Measurements from ENCODE around the gene SCYL1.

The SCYL1 gene

DNA sequence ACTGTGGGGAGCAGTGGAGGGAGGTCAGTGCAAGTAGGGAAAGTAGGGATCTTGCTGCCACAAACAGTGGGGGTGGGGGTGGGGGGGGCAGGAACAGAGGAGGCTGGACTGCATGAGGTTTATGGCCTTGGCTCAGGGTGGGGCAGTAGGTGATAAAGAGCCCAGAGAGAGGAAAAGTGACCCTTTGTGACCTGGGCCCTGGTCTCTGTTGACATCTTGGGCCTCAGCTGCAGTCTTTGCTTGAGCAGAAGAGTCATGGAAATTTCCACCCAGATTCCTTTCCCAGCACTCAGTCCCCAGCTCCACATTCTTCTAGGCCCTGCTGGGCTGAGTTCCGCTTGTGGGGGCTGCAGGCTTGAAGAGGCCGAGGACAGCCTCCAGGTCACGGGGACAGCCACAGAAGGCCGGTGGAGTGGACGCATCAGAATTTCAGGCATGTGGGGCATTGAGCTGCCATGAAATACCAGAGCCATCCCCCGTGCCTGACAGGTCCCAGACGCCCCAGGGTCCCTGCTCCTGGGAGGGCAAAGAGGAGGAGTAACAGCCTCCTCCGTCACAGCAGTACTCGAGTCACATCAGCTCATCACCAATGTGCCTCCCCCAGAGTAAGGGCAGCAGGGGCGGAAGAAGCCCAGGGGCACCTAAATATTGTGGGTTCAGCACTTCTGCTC is 35.7 kb upstream of the SCYL1 start:
- no peak overlapping the region for H3K4me3 ChIP-seq (replicated peaks; ENCODE audit: low read depth, low read length)
- TF ChIP-seq, protein P1, sequence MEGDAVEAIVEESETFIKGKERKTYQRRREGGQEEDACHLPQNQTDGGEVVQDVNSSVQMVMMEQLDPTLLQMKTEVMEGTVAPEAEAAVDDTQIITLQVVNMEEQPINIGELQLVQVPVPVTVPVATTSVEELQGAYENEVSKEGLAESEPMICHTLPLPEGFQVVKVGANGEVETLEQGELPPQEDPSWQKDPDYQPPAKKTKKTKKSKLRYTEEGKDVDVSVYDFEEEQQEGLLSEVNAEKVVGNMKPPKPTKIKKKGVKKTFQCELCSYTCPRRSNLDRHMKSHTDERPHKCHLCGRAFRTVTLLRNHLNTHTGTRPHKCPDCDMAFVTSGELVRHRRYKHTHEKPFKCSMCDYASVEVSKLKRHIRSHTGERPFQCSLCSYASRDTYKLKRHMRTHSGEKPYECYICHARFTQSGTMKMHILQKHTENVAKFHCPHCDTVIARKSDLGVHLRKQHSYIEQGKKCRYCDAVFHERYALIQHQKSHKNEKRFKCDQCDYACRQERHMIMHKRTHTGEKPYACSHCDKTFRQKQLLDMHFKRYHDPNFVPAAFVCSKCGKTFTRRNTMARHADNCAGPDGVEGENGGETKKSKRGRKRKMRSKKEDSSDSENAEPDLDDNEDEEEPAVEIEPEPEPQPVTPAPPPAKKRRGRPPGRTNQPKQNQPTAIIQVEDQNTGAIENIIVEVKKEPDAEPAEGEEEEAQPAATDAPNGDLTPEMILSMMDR (IDR thresholded peaks at IDR 0.05; ENCODE audit: low read depth, low read length, missing control alignments), result no peak
- no peak for DNase-seq (ENCODE audit: extremely low read depth, low read depth)

DNA sequence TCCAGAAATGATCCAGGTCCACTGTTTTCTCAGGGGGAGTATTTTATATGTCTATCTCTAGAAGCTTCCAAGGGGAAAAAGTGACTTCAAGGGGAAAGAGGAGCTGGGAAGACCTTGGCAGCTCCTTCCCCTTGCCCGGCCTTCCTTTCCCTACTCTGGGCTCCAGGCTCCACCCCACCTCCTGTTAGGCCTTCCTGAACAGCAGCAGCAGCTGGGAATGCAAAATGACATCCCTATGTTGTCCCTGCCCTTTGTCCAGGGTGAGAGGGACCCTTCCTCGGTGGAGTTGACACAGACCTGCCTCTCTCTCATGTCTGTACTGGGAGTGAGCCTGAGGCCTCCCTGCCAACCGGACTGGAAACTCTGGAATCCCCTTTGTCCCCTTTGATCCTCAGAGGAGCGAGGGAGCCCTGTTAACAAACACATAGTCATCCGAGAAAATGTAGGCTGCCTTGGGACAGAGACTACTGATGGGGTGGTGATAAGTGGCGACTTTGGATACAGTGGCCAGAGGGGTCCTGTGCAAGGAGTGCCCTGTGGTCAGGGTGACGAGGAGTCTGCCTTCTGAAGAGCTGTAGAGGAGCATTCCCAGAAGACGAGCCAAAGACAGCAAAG is 35.1 kb upstream of the SCYL1 start:
- no peak overlapping the region for H3K4me3 ChIP-seq (replicated peaks; ENCODE audit: low read depth, low read length)
- TF ChIP-seq, protein P1 (IDR thresholded peaks at IDR 0.05; ENCODE audit: low read depth, low read length, missing control alignments), result no peak

DNA sequence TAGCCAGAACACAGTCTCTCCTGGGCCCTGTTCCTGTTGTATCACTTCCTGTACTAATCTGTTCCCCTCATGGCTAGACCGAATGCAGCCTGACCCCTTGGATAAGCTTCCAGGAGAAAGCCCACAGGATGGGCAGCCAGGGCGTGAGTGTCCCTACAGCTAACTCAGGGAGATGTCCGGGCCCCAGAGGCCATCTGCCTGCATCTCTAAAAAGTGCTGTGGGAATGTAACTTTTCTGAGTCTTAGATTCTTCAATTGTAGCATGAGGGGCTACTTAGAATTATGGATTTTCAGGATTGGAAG is 33.8 kb upstream of the SCYL1 start:
- TF ChIP-seq, protein P1 (IDR thresholded peaks at IDR 0.05; ENCODE audit: low read depth, low read length, missing control alignments), result no peak
- H3K4me3 ChIP-seq (replicated peaks; ENCODE audit: low read depth, low read length), result no peak overlapping the region
- DNase-seq (ENCODE audit: extremely low read depth, low read depth), result no peak

More for the DNA sequence above, 35.1 kb upstream of the SCYL1 start:
- DNase-seq (ENCODE audit: extremely low read depth, low read depth), result no peak

DNA sequence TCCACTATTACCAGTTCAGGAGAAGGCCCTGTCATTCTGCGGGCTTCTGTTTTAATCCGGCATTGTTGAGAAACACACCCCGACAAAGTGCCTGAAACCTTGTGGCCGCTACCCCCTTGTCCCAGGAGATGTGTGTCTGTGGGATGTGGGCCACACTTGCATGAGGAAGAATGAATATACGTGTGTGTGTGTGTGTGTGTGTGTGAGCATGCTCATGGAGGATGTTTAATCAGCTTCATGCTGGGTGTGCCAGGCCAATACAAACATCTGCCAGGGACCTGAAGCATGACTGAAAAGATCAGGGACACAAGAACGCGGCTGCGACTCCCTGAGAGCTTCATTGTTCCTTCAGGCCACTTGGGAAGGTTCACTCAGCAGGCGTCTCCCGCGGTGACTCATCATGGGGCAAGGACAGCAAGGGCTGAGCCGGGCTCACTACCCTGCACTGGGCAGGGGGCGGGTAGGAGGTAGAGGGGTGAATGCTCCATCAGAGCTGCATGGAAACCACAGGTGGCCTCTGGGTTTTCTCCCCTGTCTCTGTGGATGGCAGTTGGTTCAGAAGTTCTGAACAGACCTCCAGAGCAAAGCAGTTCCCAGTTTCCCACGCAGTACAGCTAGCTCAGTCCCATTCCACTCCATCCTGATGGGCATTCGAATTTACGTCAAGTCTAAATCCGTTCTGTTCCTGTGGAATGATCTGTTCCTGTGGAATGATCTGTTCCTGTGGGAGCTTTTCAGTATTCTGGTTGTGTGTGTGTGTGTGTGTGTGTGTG is 33.1 kb upstream of the SCYL1 start:
- TF ChIP-seq, protein P1 (IDR thresholded peaks at IDR 0.05; ENCODE audit: low read depth, low read length, missing control alignments), result no peak
- no peak overlapping the region for H3K4me3 ChIP-seq (replicated peaks; ENCODE audit: low read depth, low read length)
- DNase-seq (ENCODE audit: extremely low read depth, low read depth), result no peak

DNA sequence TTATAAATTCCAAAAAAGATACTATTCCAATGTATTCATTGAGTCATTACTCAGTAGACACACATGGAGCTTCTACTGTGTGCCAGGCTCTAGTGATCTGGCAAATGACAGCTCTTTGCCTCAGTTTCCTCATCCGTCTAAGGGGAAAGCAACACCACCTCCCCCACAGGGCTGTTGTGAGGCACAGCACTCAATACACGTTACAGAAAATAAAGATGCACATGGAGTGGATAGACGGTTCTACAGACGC is 32.6 kb upstream of the SCYL1 start:
- TF ChIP-seq, protein P1 (IDR thresholded peaks at IDR 0.05; ENCODE audit: low read depth, low read length, missing control alignments), result no peak
- no peak for DNase-seq (ENCODE audit: extremely low read depth, low read depth)
- no peak overlapping the region for H3K4me3 ChIP-seq (replicated peaks; ENCODE audit: low read depth, low read length)

DNA sequence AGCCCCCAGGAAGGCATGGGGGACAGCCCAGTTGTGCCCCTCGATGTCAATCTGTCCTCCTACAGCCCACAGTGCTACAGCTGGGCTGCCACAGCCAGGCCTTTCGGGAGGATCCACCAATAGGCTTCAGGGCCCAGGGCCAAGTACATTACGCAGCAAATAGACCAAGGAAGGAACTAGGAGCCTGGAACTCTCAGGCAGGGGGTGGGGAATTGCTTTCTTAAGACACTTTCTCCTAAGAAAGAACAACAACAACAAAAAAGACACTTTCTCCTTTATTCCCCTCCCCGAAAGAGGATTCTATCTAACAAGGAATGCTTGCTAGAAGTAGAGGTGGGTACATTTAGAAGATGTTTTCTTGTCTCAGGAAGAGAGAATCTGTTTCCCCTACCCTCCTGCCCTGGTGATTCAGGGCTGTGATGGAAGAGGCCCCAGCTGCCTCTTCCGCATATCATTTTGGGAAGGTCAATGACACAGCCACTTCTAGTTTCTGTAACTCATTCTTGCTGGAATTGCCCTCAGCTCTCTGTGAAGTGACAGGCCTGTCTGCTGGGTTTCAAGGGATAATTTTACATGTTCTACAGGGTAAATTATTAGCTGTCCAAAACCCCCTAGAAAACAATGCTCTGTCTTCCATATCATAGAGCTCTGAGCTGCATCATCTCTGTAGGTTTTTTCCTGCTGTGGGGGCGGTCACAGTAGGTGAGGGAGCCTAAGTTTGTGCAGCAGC is 32.1 kb upstream of the SCYL1 start:
- H3K4me3 ChIP-seq (replicated peaks; ENCODE audit: low read depth, low read length), result no peak overlapping the region
- TF ChIP-seq, protein P1 (IDR thresholded peaks at IDR 0.05; ENCODE audit: low read depth, low read length, missing control alignments), result no peak
- no peak for DNase-seq (ENCODE audit: extremely low read depth, low read depth)

Data from HFF-Myc (cell line).